DND-41 (cell line): ENCODE results near the gene GRIP2.

ENCODE experiments used
- CTCF ChIP-seq: IDR thresholded peaks from 2 replicates; pipeline ENCODE4 v1.5.1; 2012; ENCODE audit warnings: borderline replicate concordance, low read length, moderate library complexity, mild to moderate bottlenecking; ENCODE audit not compliant: poor library complexity, severe bottlenecking; ENCODE audit errors: extremely low read depth
- EZH2 ChIP-seq: IDR thresholded peaks from 3 replicates; pipeline ENCODE4 v1.6.1; 2012; ENCODE audit warnings: borderline replicate concordance, low read depth, mild to moderate bottlenecking, moderate library complexity, low read length, inconsistent platforms; ENCODE audit not compliant: severe bottlenecking

- TF ChIP-seq CTCF (no peak), EZH2 (no peak)
Measured at GRCh38 chr3:14502472-14502871, 37.7 kb downstream of the GRIP2 start.
